Chondrocyte (in vitro differentiated cells): ENCODE results near the gene LRRC7. TPM values are rescaled to one million over a fixed set of nuclear protein-coding genes. Genes with fewer than 3 reads are reported as not detected.
A peak's percentile ranks its signal among the peaks of the same experiment; 100 is the strongest.

Source experiments
- DNase-seq: peaks from one replicate; pipeline ENCODE4 v3.0.0; 2021; ENCODE audit warnings: mixed read lengths, low spot score
- H3K27ac Mint-ChIP-seq: one replicate; pipeline ENCODE4 v1.8.0; 2021; ENCODE audit warnings: mild to moderate bottlenecking, moderate library complexity, mixed read lengths; ENCODE audit not compliant: unreplicated experiment
- H3K27me3 Mint-ChIP-seq: 2 replicates; pipeline ENCODE4 v1.8.0; 2021; ENCODE audit warnings: low read depth, mixed read lengths
- H3K36me3 Mint-ChIP-seq: 2 replicates; pipeline ENCODE4 v1.8.0; 2021; ENCODE audit warnings: low read depth, mixed read lengths
- H3K4me1 Mint-ChIP-seq: 2 replicates; pipeline ENCODE4 v1.8.0; 2021; ENCODE audit warnings: low read depth, mild to moderate bottlenecking, mixed read lengths
- H3K4me3 Mint-ChIP-seq: one replicate; pipeline ENCODE4 v1.8.0; 2021; ENCODE audit warnings: mild to moderate bottlenecking, moderate library complexity, mixed read lengths; ENCODE audit not compliant: unreplicated experiment
- H3K9me3 Mint-ChIP-seq: 2 replicates; pipeline ENCODE4 v1.8.0; 2021; ENCODE audit warnings: low read depth, mixed read lengths
- CTCF ChIP-seq: fragments of 200-600 bp; sonication (generic); IDR thresholded peaks from 2 replicates; pipeline ENCODE4 v1.5.0; 2021; ENCODE audit warnings: antibody characterized with exemption, mild to moderate bottlenecking, moderate library complexity
- total RNA-seq: library from RNA; stranded (reverse); gene quantifications from 3 replicates; pipeline ENCODE4 v1.2.1, GENCODE V29; 2021

The LRRC7 gene
- total RNA-seq, 1 donor from 2014 or later, result not detected

- H3K36me3 Mint-ChIP-seq, result no peaks in the 10 kb centered on the region
- H3K27me3 Mint-ChIP-seq, result peaks cover 16% of the 10 kb centered on the region
- TF ChIP-seq CTCF, result no peak
- H3K4me1 Mint-ChIP-seq, result no peaks in the 10 kb centered on the region
- H3K27ac Mint-ChIP-seq, result no peak overlapping the region
- no peak overlapping the region for H3K4me3 Mint-ChIP-seq
- DNase-seq, result no peak
- no peaks in the 10 kb centered on the region for H3K9me3 Mint-ChIP-seq
Measured at GRCh38 chr1:69787151-69787550, 219.4 kb downstream of the LRRC7 start.

GRCh38 chr1:69791311-69791710 is 223.6 kb downstream of the LRRC7 start:
- H3K9me3 Mint-ChIP-seq, result no peaks in the 10 kb centered on the region

GRCh38 chr1:69794831-69795230 is 227.1 kb downstream of the LRRC7 start:
- no peak for TF ChIP-seq CTCF
- Mint-ChIP-seq H3K27me3 (peaks cover 10% of the 10 kb centered on the region), H3K4me3 (no peak overlapping the region), H3K4me1 (no peaks in the 10 kb centered on the region), H3K27ac (no peak overlapping the region), H3K36me3 (no peaks in the 10 kb centered on the region), H3K9me3 (peaks cover 6% of the 10 kb centered on the region)
- no peak for DNase-seq

More at GRCh38 chr1:69791311-69791710, 223.6 kb downstream of the LRRC7 start:
- no peak for DNase-seq
- Mint-ChIP-seq H3K27me3 (peaks cover 19% of the 10 kb centered on the region), H3K27ac (no peak overlapping the region), H3K4me1 (no peaks in the 10 kb centered on the region), H3K36me3 (no peaks in the 10 kb centered on the region), H3K4me3 (no peak overlapping the region)
- no peak for TF ChIP-seq CTCF

GRCh38 chr1:69814926-69815325 is 247.2 kb downstream of the LRRC7 start:
- Mint-ChIP-seq H3K9me3 (no peaks in the 10 kb centered on the region), H3K36me3 (no peaks in the 10 kb centered on the region), H3K27me3 (peaks cover 8% of the 10 kb centered on the region), H3K4me3 (no peak overlapping the region), H3K27ac (no peak overlapping the region), H3K4me1 (no peaks in the 10 kb centered on the region)
- TF ChIP-seq CTCF, result no peak
- DNase-seq, result no peak

- Mint-ChIP-seq H3K27me3 (peaks cover 12% of the 10 kb centered on the region), H3K4me1 (peaks cover 2% of the 10 kb centered on the region)
- DNase-seq, result peak; percentile 24
Measured at GRCh38 chr1:69824932-69825331, 257.2 kb downstream of the LRRC7 start.

More at GRCh38 chr1:69824932-69825331, 257.2 kb downstream of the LRRC7 start:
- Mint-ChIP-seq H3K4me3 (no peak overlapping the region), H3K9me3 (no peaks in the 10 kb centered on the region), H3K27ac (no peak overlapping the region), H3K36me3 (no peaks in the 10 kb centered on the region)
- no peak for TF ChIP-seq CTCF
